ENCODE measurements around the gene IL16. TPM values are rescaled to one million over a fixed set of nuclear protein-coding genes. Genes with fewer than 3 reads are reported as not detected.

The IL16 gene
- total RNA-seq, 1 donor from 2014 or later: 0.05 TPM

DNA sequence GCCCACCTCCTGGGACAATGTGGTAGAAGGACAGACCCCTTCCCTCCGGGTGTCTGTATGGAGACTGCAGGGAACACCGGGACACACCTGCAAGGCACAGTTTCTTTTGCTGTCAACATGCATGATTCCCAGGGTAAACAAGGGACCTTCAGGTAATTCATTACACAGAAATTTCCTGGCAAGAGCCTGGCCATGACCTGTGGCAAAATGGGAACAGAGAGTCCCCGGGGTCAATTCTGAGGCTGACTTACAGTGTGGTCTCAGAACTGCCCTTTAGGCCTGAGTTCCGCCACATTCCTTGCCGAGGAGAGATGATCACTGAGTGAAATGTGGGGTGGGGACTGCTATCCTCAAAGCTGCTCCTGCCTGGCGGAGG, 121.0 kb downstream of the IL16 start:
- Mint-ChIP-seq H3K36me3 (ENCODE audit: low read depth) (no peaks in the 10 kb centered on the region), H3K27ac (ENCODE audit: unreplicated experiment) (no peak overlapping the region), H3K27me3 (ENCODE audit: low read depth) (peaks cover 4% of the 10 kb centered on the region), H3K4me1 (peaks cover 9% of the 10 kb centered on the region), H3K9me3 (no peaks in the 10 kb centered on the region), H3K4me3 (no peak overlapping the region)
- TF ChIP-seq, protein P1, sequence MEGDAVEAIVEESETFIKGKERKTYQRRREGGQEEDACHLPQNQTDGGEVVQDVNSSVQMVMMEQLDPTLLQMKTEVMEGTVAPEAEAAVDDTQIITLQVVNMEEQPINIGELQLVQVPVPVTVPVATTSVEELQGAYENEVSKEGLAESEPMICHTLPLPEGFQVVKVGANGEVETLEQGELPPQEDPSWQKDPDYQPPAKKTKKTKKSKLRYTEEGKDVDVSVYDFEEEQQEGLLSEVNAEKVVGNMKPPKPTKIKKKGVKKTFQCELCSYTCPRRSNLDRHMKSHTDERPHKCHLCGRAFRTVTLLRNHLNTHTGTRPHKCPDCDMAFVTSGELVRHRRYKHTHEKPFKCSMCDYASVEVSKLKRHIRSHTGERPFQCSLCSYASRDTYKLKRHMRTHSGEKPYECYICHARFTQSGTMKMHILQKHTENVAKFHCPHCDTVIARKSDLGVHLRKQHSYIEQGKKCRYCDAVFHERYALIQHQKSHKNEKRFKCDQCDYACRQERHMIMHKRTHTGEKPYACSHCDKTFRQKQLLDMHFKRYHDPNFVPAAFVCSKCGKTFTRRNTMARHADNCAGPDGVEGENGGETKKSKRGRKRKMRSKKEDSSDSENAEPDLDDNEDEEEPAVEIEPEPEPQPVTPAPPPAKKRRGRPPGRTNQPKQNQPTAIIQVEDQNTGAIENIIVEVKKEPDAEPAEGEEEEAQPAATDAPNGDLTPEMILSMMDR (conservative IDR thresholded peaks at IDR 0.05): no peak
- no peak for DNase-seq (ENCODE audit: low read depth, low spot score)

DNA sequence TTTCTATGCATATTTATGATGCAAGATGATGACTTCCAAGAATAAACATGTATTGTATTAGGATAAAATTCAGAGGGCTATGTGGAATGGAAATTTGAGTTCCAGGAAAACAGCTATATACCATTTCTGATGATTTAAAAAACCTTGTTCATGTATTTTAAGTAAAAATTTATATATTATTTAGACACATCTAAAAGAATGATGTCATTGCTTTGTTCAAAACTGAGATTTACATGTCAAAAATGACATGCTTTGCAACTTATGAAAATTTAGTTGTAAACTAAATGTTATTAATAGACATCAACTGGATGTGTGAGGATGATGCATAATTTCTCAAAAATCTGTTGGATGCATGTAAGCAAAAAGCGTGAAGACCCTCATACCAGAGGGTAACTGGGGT, 125.0 kb downstream of the IL16 start:
- Mint-ChIP-seq H3K27ac (ENCODE audit: unreplicated experiment) (no peak overlapping the region), H3K4me1 (peaks cover 25% of the 10 kb centered on the region), H3K4me3 (no peak overlapping the region), H3K36me3 (ENCODE audit: low read depth) (no peaks in the 10 kb centered on the region), H3K27me3 (ENCODE audit: low read depth) (peaks cover 27% of the 10 kb centered on the region), H3K9me3 (no peaks in the 10 kb centered on the region)
- no peak for DNase-seq (ENCODE audit: low read depth, low spot score)
- TF ChIP-seq, protein P1 (conservative IDR thresholded peaks at IDR 0.05): no peak

DNA sequence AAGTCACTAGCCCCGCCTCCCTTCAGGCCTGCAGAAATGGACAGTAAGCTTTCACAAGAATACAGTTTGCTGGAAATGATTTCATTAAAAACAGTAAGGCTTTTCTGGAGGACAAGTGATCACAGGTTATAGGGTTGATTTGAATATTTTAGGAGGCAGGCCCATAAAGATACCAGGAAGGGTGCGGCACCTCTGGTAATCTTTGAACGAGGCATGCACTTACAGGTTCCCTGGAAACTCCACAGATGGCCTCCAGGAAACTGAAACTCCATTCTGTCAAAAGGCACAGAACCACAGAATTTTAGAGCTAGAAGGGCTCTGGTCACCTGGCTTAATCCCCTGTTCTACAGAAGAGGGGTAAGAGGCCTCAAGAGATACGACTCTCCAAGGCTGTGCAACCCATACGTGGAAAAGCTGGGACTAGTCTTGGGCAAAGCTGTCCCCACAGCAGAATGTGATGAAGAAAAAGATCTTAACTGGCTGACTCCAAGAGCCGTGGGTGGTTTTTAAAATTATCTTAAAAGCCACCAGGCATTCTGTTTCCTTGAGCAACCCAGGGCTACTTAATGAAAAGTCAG, 126.1 kb downstream of the IL16 start:
- DNase-seq (ENCODE audit: low read depth, low spot score): no peak
- Mint-ChIP-seq H3K9me3 (no peaks in the 10 kb centered on the region), H3K4me1 (peaks cover 29% of the 10 kb centered on the region), H3K27ac (ENCODE audit: unreplicated experiment) (no peak overlapping the region), H3K36me3 (ENCODE audit: low read depth) (no peaks in the 10 kb centered on the region), H3K27me3 (ENCODE audit: low read depth) (peaks cover 27% of the 10 kb centered on the region), H3K4me3 (peak overlapping the region; percentile 60)
- TF ChIP-seq, protein P1 (conservative IDR thresholded peaks at IDR 0.05): no peak

DNA sequence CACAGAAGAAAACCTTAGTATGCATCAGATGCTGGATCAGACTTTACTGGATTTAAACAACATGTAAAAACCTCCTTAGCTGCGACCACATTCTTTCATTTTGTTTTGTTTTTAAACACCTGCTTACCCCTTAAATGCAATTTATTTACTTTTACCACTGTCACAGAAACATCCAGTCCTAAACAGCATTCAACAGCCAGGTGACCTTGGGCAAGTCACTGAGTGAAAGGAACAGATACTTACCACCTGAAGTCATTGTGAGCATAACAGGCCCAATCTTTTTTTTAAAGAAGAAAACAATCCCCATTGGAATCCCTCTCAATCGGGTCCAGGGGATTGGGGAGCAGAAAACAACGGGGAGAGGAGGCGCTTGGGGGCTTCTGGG, 126.9 kb downstream of the IL16 start:
- peaks cover 27% of the 10 kb centered on the region for H3K27me3 Mint-ChIP-seq (ENCODE audit: low read depth)
- TF ChIP-seq, protein P1 (conservative IDR thresholded peaks at IDR 0.05): no peak
- peak overlapping the region; percentile 96 for H3K4me3 Mint-ChIP-seq
- no peak for DNase-seq (ENCODE audit: low read depth, low spot score)
- H3K9me3 Mint-ChIP-seq: no peaks in the 10 kb centered on the region
- H3K36me3 Mint-ChIP-seq (ENCODE audit: low read depth): no peaks in the 10 kb centered on the region
- H3K4me1 Mint-ChIP-seq: peaks cover 29% of the 10 kb centered on the region
- peak overlapping the region; percentile 51 for H3K27ac Mint-ChIP-seq (ENCODE audit: unreplicated experiment)

DNA sequence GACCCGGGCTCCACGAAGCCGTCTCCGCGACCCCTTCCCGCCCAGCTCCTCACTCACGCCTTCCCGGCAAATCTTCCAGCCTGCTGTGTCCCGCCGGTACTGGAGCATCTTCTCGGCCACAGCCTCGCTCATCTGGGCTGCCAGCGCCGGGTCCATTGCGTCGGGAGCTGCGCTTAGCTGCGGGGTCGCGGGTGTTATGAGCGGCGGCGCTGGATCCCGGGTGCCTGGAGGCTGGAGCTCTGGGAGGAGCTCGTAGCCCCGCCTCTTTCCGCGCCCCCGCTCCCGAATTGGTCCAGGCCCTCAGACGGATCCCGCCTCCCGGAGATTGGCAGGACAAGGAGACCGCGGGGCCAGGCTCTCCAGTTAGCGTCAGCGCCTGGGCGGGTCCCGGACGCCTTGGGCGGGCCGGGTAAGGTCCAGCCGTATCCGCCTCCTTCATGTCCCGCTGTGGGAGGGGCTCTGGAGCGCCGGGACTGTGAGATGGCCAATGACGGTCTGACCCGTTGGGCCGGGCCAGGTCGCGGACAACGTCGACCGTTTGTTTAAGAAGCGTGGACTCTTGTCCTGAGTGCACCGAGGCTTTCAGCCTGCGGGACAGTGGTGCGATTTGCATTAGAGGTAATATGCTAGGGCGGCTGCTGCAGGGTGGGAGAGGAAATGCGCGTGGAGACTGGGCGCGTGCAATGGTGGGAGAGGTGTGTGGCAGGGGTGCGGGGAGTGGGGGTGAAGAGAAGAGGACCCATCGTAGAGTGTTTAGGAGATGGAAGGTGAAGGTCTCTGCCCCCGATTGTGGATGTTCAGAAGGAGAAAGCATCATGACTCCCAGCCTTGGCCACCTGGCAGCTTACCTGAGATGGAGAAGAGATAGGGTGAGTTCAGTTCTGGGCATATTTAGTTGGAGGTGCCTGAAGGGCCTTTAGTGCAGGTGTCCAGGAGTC, 127.5 kb downstream of the IL16 start, which contains the start of gene STARD5:
TSS of gene STARD5 (minus strand) at position 198 of the 938 bp plus-strand sequence. CDS start at position 156, 42 bp downstream.
- no peaks in the 10 kb centered on the region for H3K9me3 Mint-ChIP-seq
- peaks cover 27% of the 10 kb centered on the region for H3K27me3 Mint-ChIP-seq (ENCODE audit: low read depth)
- peaks cover 29% of the 10 kb centered on the region for H3K4me1 Mint-ChIP-seq
- TF ChIP-seq, protein P1 (conservative IDR thresholded peaks at IDR 0.05): no peak
- DNase-seq (ENCODE audit: low read depth, low spot score): peak; percentile 95
- H3K4me3 Mint-ChIP-seq: peak within 1 kb of the TSS; percentile 96
- H3K36me3 Mint-ChIP-seq (ENCODE audit: low read depth): no peaks in the 10 kb centered on the region
- peak within 1 kb of the TSS; percentile 78 for H3K27ac Mint-ChIP-seq (ENCODE audit: unreplicated experiment)

Data from neural crest cell (in vitro differentiated cells).